Cardiac septum (tissue), 1 donor: Measurements from ENCODE around the gene GNAQ. TPM values are rescaled to one million over a fixed set of nuclear protein-coding genes. Genes with fewer than 3 reads are reported as not detected.
"Not testable (repeated sequence)": the region's sequence is repeated elsewhere in the genome, so short reads cannot be mapped to it uniquely, and the experiment has no call there.

ENCODE experiments used
- DNase-seq: peaks from one replicate; pipeline ENCODE4 v3.0.0-alpha.2; 2020; ENCODE audit warnings: low spot score
- intact Hi-C: fragments of 100-400 bp; cut with DNase I; formaldehyde crosslinking; loops from one replicate; pipeline ENCODE4 v1.14.0; 2022
- total RNA-seq: library from RNA; stranded (reverse); fragmentation: NEBNext Ultra II Directional; extraction: Animal tissue kit (Norgen Biotek cat#: 25700); gene quantifications from one replicate; pipeline ENCODE4 v1.2.1, GENCODE V29; 2021
- donor health status: DM: no; HTN: no; CAD: no.

Gene GNAQ
- total RNA-seq, 1 donor from 2014 or later = 14.8 TPM

DNA sequence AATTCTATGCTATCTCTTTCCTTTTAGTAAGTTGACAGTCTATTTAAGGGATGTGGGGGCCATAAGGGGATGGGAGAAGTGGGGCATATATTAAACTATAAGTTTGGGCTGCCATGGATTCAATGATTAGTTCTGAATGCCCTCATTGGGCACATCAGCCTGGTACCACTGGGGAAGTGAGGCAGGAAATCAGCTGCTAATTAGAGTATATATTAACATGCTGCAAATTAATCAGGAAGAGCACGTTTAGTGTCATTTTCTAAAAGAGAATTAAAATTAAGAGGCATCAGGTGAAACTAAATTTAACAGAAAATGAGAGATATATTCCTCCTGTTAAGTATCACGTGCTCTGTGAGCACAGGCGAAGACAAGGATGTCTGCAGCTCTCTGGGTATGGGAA is 260.4 kb downstream of the GNAQ start:
- DNase-seq = no peak
- intact Hi-C loops = no loop called here

DNA sequence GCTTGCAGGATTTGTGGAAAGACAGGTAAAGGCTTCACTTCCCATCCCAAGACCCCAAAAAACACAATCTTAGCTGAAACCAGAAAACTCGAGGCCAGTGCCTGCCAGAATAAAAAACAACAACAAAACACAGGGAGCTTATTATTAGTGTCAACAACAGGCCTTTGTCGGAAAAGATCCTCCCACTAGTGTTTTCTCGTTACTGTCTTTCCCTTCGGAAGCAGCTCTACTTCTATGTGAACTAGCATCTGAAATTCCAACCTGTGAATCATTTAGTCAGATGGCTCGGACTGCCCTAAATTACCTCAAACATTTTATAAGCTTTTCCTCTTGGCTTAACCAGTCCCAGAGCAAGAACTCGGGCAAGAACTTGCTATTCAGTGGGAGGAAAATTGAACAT is 261.3 kb downstream of the GNAQ start:
- DNase-seq = no peak
- intact Hi-C loops = no loop called here

DNA sequence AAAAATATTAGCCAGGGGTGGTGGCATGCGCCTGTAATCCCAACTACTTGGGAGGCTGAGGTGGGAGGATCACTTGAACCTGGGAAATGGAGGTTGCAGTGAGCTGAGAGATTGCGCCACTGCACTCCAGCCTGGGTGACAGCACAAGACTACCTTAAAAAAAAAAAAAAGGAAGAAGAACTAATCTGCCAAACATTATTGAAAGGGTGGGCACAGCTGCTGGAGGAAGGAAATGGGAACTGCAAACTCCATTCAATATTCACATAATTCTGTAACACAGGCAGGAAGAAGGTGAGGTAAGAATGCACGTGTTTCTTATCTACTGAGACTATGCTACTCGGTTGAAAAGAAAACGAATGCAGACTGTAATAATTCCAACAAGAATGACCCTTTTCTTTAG is 262.4 kb downstream of the GNAQ start:
- intact Hi-C loops = loop anchor here (10.0 kb wide), 1 partner anchor 266 kb away; the partner anchor contains the start of gene GNAQ
- DNase-seq = no peak

DNA sequence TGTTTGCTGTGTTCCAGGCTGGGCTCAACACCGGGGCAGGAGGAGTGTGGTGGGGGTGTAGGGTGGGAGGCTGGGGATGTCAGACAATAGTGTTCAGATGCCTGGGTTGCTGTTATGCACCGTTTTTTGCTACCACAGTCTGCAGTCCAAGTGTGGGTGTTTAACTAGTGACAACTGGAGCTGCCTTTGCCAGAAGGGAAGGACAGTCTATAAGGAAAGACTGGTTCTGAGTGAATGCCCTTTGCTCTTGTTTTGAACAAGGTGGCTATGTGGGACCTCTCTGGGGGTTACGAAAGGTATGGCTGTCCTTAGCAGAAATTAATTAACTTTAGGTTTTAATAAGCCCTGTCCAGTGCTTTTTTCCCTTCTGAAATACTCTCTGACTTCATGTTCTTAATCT is 265.0 kb downstream of the GNAQ start:
- intact Hi-C loops = loop anchor here (10.0 kb wide), 1 partner anchor 268 kb away; the partner anchor contains the start of gene GNAQ
- DNase-seq = no peak

DNA sequence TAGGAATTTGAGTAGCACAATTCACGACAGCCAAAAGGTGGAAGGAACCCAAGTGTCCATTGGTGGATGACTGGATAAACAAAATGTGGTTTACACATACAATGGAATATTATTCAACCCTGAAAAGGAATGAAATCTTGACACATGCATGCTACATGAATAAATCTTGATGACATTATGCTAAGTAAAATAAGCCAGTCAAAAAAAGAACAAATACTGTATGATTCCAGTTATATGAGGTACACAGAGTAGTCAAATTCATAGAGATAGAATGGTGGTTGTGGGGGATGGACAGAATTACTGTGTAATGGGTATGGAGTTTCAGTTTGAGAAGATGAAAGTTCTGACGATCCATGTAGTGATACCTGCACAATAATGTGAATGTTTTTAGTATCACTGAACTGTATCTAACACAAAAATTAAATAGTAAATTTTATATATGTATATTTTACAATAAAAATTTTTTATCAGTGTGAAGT is 265.8 kb downstream of the GNAQ start:
- intact Hi-C loops = loop anchor here (10.0 kb wide), 1 partner anchor 269 kb away; the partner anchor contains the start of gene GNAQ
- DNase-seq = no peak

DNA sequence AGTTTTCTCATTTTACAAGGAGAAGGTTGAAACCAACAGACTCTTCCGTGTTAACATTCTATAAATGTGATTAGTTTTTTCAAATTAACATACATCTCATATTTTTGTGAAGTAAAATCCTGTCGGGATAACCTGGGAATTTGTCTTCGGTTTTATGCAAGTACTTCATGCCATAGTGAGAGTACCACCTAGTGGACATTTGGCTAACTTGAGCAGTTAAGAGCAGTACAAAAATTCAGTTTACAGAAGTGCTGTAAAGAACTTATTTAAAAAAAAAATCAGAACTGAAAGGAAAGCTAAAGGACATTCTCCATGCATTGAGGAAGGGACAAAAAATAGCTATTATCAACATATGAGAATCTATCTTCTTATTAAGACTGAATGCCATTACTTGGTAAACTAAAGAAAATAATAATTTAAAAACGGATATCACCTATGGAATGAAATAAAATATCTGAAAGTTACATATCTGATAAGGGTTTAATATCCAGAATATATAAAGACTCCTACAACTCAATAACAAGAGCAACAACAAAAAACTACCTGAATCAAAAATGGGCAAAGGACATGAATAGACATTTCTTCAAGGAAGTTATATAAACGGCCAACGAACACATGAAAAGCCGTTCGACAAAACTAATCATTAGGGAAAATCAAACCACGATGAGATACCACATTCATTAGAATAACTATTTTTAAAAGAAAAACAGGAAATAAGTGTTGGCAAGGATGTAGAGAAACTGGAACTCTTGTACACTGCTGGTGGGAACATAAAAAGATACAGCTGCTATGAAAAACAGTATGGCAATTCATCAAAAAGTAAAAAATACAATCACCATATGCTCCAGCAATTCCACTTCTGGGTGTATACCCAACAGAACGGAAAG is 266.5 kb downstream of the GNAQ start:
- DNase-seq = no peak
- intact Hi-C loops = loop anchor here (10.0 kb wide), 1 partner anchor 270 kb away; the partner anchor contains the start of gene GNAQ

DNA sequence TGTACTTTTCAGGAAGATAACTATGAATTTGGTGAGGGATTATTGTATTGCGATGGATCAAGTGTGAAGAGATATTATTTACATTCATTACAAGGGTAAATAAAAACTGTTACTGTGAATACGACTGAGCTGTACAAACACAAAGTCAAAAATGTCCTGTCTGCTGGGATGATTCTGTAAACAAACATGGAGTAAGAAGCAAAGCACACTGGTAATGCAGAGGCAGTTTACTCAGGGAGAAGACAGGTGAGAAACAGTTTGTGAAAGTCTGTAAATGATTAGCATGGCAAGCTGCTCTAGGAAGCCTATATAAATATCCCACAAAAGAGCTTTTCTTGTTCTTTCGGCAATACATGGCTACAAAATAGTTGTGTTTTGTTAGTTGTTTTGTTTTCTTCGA is 268.0 kb downstream of the GNAQ start:
- intact Hi-C loops = loop anchor here (10.0 kb wide), 1 partner anchor 271 kb away; the partner anchor contains the start of gene GNAQ
- no peak for DNase-seq

DNA sequence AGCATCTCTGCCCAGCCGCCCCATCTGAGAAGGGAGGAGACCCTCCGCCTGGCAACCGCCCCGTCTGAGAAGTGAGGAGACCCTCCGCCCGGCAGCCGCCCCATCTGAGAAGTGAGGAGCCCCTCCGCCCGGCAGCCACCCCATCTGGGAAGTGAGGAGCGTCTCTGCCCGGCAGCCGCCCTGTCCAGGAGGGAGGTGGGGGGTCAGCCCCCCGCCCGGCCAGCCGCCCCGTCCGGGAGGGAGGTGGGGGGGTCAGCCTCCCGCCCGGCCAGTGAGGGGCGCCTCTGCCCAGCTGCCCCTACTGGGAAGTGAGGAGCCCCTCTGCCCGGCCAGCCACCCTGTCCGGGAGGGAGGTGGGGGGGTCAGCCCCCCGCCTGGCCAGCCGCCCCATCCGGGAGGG is 270.7 kb downstream of the GNAQ start:
- DNase-seq = not testable (repeated sequence)
- intact Hi-C loops = loop anchor here (10.0 kb wide), 1 partner anchor 274 kb away; the partner anchor contains the start of gene GNAQ

DNA sequence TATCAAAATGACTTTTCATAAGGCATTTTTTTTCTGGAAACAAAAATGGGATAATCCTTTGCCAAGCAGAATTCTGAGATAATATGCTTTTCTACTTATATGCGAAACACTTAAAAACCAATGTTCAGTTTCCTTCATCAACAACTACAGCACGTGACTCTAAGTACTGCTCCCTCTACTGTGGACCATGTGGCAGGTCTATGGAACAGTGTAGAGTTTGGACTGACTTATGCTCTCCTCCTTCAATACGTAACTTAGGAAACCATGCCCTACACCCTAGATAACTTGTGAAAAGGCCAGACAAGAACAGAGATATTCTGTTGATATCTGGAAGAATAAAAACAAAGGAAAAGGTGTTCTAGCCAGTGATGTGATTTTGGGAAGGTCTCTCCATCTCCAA is 272.2 kb downstream of the GNAQ start:
- intact Hi-C loops = loop anchor here (10.0 kb wide), 1 partner anchor 85 kb away; no protein-coding TSS in a partner anchor
- DNase-seq = no peak

DNA sequence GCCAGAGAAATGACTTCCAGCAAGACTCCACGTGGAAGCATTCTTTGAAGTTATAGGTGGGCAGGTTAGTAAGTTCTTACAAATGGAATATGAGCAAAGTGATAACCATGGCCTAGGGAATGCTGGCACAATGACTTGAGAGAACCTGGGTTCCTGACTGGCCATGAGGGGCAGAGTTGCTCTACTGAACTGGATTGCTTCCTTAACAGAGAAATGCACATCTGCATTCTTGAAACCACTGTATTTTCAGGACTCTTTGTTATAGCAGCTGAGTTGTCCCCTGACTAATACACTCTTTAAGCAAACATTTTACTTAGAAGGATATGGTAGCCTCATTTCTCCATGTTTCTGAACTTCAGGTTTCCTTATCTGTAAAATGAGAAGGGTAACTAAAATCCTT is 275.2 kb downstream of the GNAQ start:
- intact Hi-C loops = loop anchor here (10.0 kb wide), 1 partner anchor 82 kb away; no protein-coding TSS in a partner anchor
- no peak for DNase-seq

DNA sequence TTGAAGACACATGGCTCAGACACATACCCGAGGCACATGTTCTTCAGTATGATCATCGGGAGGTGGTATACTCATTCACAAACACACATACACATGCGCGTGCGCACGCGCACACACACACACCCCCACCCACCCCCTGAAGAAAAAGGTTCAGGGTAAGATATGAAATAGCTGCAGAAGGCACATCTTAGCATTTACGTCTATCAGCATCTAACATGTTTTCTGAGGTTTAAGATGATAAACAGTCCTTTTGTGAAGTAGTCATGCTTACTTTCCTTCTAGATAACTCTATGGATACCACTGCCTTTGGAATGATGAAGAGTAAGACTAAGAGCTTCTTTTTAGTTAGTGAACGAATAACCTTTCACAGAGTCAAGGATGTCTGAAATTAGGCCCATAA is 278.4 kb downstream of the GNAQ start:
- no peak for DNase-seq
- intact Hi-C loops = loop anchor here (10.0 kb wide), 1 partner anchor 78 kb away; no protein-coding TSS in a partner anchor

DNA sequence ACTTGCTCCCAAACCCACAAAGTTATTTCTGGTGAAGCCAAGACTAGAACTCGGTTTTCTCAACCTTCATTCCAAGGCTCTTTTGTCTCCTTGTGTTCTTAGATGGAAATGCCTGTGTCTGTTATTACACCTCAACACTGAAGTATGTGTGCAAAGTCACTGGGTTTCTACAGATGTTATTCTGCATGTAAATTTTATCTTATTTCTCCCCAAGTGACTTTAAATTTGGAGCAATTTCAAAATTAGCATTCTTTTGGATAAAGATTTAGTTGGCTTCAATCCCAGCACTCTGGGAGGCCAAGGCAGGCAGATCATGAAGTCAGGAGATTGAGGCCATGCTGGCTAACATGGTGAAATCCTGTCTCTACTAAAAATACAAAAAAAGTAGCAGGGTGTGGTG is 279.1 kb downstream of the GNAQ start:
- no peak for DNase-seq
- intact Hi-C loops = loop anchor here (10.0 kb wide), 1 partner anchor 78 kb away; no protein-coding TSS in a partner anchor

DNA sequence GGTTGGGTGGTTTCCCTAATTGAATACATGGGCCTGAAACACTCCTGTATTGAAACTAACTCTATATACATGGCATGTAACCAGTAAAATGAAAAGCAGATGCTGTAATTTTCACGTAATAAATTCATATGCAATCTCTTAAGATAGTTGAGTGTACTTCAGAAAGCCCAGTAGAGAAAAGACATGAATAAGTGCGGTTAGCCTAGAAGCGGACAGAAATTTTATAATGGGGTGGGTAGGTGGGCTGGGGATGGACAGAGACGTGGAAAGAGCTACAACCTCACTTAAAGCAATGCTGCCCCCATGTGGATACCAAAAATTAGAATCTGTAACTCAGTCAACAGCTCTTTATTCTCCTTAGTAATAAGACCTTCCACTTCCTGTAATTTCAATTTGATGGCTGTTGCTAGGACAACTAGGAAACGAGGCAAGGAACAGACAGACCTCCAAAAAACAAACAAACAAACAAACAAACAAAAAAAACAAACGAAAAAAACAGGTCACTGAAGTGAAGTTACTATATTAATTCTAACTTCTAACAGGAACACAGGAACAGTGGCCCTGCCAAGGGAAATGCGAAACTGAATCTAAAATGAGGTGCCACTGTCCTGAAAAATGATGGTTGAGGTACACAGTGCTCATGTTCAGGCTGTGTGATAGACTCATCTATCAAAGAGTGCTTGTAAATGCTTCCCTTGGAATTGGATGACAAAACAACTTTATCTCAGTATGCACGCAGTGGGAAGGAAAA is 280.1 kb downstream of the GNAQ start:
- intact Hi-C loops = loop anchor here (10.0 kb wide), 1 partner anchor 77 kb away; no protein-coding TSS in a partner anchor
- no peak for DNase-seq

DNA sequence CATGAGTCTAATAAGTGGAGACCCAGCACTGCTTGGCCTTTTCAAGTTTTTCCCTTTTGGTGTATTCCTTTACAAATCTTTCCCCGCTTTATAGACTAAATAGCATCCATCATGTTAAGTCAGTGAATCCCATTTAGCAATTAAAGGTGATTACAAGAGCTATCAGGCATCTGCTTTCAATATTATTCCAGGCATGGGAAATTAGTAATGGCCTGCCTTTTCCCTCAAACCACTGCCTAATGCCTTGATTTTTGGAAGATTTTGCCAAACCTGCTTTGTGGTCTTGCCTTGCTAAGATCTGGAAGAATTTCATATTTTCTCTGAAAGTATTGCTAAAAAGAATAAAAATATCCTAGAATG is 280.6 kb downstream of the GNAQ start:
- no peak for DNase-seq
- intact Hi-C loops = loop anchor here (10.0 kb wide), 1 partner anchor 76 kb away; no protein-coding TSS in a partner anchor

DNA sequence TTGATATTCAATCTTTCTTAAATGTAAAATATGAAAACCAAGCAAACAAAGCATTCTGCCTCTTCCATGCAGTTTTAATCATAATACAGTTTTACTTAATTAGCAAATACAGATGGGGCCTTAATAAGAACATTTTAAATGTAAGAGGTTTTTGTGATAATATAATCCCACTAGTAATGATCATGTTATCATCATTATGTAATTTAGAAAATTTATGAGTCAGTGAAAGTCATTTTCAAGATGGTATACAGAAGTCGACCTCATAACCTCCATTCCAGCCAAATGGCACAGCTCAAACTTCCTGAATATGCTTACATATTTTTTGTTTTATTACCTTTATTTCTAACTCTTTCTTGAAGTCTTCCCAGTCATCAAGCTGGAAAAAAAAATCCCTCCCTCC is 281.3 kb downstream of the GNAQ start:
- DNase-seq = no peak
- intact Hi-C loops = loop anchor here (10.0 kb wide), 1 partner anchor 75 kb away; no protein-coding TSS in a partner anchor

DNA sequence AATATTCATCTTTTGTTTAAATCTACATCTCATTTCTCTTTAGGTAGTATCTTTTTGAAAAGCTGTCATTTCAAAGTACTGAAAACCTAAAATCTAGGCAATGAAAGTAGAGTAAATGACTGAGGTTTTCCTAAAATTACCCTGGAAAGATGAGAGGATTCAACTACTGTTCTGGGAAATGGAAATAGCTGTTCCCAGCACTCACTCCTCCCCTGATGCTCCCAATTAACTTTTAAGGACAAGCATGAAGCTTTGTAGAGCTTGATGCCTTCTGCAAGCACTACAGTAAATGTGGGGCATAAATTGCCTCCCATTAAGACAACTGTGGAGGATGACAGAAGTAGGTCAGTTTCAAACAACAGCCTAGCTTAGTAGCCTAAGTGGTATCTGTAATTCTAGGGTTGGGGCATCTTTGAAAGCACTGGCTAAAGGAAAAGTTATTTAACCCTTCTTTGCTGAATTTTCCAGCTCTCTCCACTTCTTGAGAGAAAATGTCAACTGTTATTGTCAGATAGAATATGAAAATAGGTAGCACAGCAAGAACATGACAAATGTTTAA is 283.3 kb downstream of the GNAQ start:
- DNase-seq = no peak
- intact Hi-C loops = loop anchor here (5.0 kb wide), 1 partner anchor 291 kb away; no protein-coding TSS in a partner anchor

DNA sequence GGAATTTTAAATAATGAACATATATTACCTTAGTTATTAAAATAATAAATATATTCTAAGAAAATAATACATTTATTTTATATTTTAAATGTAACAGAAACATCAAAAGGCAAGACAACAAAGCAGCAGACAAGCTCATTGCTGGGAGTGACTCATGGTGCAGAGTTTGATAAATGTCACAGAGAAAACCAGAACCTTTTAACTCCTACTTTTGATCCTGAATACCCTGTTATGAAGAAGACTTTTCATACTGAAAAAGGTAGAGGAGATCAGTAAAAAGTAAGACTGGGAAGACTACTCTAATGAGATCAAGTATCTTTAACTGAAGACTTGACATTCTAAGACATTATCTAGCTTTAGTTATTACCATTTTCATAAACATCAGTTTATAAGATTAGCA is 284.4 kb downstream of the GNAQ start:
- DNase-seq = no peak
- intact Hi-C loops = loop anchor here (5.0 kb wide), 1 partner anchor 290 kb away; no protein-coding TSS in a partner anchor

DNA sequence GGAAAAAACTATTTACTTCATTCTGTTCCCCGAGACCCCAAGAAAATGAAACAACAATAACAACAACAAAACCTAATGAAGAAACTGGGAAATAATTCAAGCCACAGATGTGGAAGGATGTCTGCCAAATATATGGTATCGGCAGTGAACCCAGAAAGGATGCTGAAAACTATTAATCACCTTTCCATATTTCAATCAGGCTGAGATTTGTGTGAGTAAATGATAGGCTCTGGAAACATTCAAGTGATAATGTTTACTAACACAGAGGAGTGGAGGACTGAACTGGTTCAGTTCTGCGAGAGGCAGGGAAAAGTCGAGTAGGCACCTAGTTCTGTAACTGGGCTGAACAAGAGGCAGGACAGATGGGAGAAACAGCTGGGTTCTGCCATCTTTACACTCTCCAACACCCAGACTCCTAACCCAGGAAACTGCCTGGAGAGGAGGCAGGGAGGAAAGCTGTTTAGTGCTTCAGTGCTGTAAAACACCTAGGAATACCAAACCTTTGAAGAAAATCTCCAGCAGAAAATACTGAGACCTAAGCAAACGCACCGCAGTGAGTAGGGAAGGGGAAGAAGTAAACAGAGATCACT is 286.7 kb downstream of the GNAQ start:
- intact Hi-C loops = loop anchor here (5.0 kb wide), 1 partner anchor 288 kb away; no protein-coding TSS in a partner anchor
- no peak for DNase-seq

DNA sequence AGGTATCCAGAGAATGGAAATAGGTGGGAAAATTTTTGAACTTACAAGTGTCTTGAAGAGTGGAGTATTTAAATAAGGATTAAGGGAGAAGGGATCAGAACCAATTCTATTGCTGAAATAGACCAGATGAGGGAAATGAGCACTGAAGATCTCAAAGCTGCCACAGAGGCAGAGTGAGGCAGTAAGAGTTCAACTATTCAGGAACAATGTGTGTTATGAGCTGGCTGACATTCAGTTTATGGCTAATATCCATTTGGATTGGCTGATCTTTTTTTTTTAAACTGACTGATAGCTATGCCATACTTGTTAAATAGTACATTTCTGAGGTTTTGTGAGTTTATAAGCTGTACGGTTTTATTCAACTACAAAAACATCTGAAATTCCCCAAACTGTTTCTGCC is 288.2 kb downstream of the GNAQ start:
- intact Hi-C loops = no loop called here

More for the DNA sequence above, 288.2 kb downstream of the GNAQ start:
- DNase-seq = no peak
